HCT116 (cell line): ENCODE data around the gene CHRND. TPM values are rescaled to one million over a fixed set of nuclear protein-coding genes. Genes with fewer than 3 reads are reported as not detected.

Source experiments
- ATAC-seq: fragments of 200-7000 bp; cut with Tn5 transposase; 2 replicates; pipeline ENCODE4 v1.9.1; 2020; ENCODE audit warnings: mild to moderate bottlenecking, moderate library complexity
- BruUV-seq: library from RNA; stranded (reverse); fragments of 400-500 nt; replicated peaks from 2 replicates; lab custom pipeline; 2021; lab: Mats Ljungman, UMichigan
- CTCF ChIA-PET: fragments of 300-600 bp; sonication (Branson Sonifier 250); formaldehyde crosslinking; loops from one replicate; lab custom pipeline; 2021; ENCODE audit warnings: antibody characterized with exemption; lab: Charles Lee
- POLR2A ChIA-PET: fragments of 300-600, 350-600 bp; sonication (Branson Sonifier 250); formaldehyde crosslinking; loops from one replicate; lab custom pipeline; 2021; ENCODE audit warnings: antibody characterized with exemption; lab: Charles Lee
- RAD21 ChIA-PET, 2 experiments: fragments of 300-600 bp; sonication (Branson Sonifier 250); formaldehyde crosslinking; loops; one replicate each; lab custom pipeline; 2023; ENCODE audit warnings: low total read pairs in 2 of 2; ENCODE audit not compliant: uncharacterized antibody in 2 of 2, unreplicated experiment in 2 of 2, low non-redundant PET in 1 of 2; lab: Charles Lee
- DNase-seq: peaks from one replicate; pipeline ENCODE4 v3.0.0-alpha.2; 2010; ENCODE audit warnings: low read depth, low spot score
- H2AFZ ChIP-seq: fragments of 200-600 bp; shearing (Covaris generic), sonication (generic); 2 replicates; pipeline ENCODE4 v1.6.1; 2017; ENCODE audit warnings: low read depth, mixed run types, mixed read lengths, antibody characterized with exemption, low read length; ENCODE audit not compliant: poor library complexity, severe bottlenecking
- H3K27ac ChIP-seq: 2 replicates; pipeline ENCODE4 v1.5.1; 2012; ENCODE audit warnings: low read depth, low read length
- H3K27me3 ChIP-seq: fragments of 200-600 bp; sonication (generic); 2 replicates; pipeline ENCODE4 v1.6.1; 2016; ENCODE audit warnings: mixed run types, low read length, mixed read lengths; ENCODE audit not compliant: insufficient read depth
- H3K36me3 ChIP-seq, 2 experiments: fragments of 200-500 bp in 1 of 2; fragments of 200-600 bp in 1 of 2; sonication (Bioruptor generic) in 1 of 2; sonication (generic) in 1 of 2; 2 replicates each; pipeline versions ENCODE4 v1.5.1 to v1.6.1; 2014 to 2016; ENCODE audit warnings: low read length in 2 of 2, inconsistent platforms in 1 of 2, mixed read lengths in 1 of 2, mixed run types in 1 of 2; ENCODE audit not compliant: insufficient read depth in 2 of 2, control insufficient read depth in 1 of 2
- H3K4me1 ChIP-seq, 2 experiments: fragments of 200-600 bp in 1 of 2; sonication (generic) in 1 of 2; 2 replicates each; pipeline versions ENCODE4 v1.5.1 to v1.6.1; 2012 to 2017; ENCODE audit warnings: low read length in 2 of 2, inconsistent platforms in 1 of 2, mild to moderate bottlenecking in 1 of 2, mixed read lengths in 1 of 2, mixed run types in 1 of 2, moderate library complexity in 1 of 2; ENCODE audit not compliant: insufficient read depth in 2 of 2, control insufficient read depth in 1 of 2
- H3K4me2 ChIP-seq: fragments of 200-600 bp; sonication (generic); 2 replicates; pipeline ENCODE4 v1.6.1; 2017; ENCODE audit warnings: mixed run types, low read length, mixed read lengths
- H3K4me3 ChIP-seq, 2 experiments: fragments of 200-600 bp in 1 of 2; sonication (generic) in 1 of 2; replicated peaks in 1 of 2; 2 replicates each; pipeline ENCODE4 v1.5.1; 2011 to 2016; ENCODE audit warnings: low read length in 2 of 2, control low read depth in 1 of 2, low read depth in 1 of 2, mild to moderate bottlenecking in 1 of 2, mixed read lengths in 1 of 2, mixed run types in 1 of 2
- H3K79me2 ChIP-seq: fragments of 200-600 bp; sonication (generic); 2 replicates; pipeline ENCODE4 v1.6.1; 2017; ENCODE audit warnings: mild to moderate bottlenecking, mixed run types, low read length, moderate library complexity, mixed read lengths; ENCODE audit not compliant: insufficient read depth
- H3K9ac ChIP-seq: fragments of 200-600 bp; sonication (generic); 2 replicates; pipeline ENCODE4 v1.6.1; 2016; ENCODE audit warnings: low read length, mixed read lengths
- H3K9me2 ChIP-seq: fragments of 200-600 bp; sonication (generic), shearing (Covaris generic); 2 replicates; pipeline ENCODE4 v1.6.1; 2017; ENCODE audit warnings: mixed run types, mild to moderate bottlenecking, moderate library complexity; ENCODE audit not compliant: insufficient read depth
- H3K9me3 ChIP-seq, 2 experiments: fragments of 200-500 bp in 1 of 2; fragments of 200-600 bp in 1 of 2; sonication (Bioruptor generic) in 1 of 2; sonication (generic) in 1 of 2; 2 replicates each; pipeline ENCODE4 v1.6.1; 2014 to 2017; ENCODE audit warnings: low read length in 2 of 2, mixed read lengths in 2 of 2, inconsistent platforms in 1 of 2, low read depth in 1 of 2, mild to moderate bottlenecking in 1 of 2, mixed run types in 1 of 2, moderate library complexity in 1 of 2; ENCODE audit not compliant: control insufficient read depth in 1 of 2, insufficient read depth in 1 of 2
- H4K20me1 ChIP-seq: fragments of 200-600 bp; sonication (generic), shearing (Covaris generic); 2 replicates; pipeline ENCODE4 v1.6.1; 2017; ENCODE audit warnings: mixed run types, mild to moderate bottlenecking, moderate library complexity; ENCODE audit not compliant: insufficient read depth
- ATF3 ChIP-seq: IDR thresholded peaks from 2 replicates; pipeline ENCODE4 v1.6.1; 2012
- CBX3 ChIP-seq: IDR thresholded peaks from 2 replicates; pipeline ENCODE4 v1.6.1; 2012; ENCODE audit warnings: low read depth
- CEBPB ChIP-seq: IDR thresholded peaks from 2 replicates; pipeline ENCODE4 v1.6.1; 2012; ENCODE audit warnings: low read depth
- CTCF ChIP-seq, 3 experiments: fragments of 200-600 bp in 1 of 3; sonication (generic) in 1 of 3; IDR thresholded peaks in 2 of 3; conservative IDR thresholded peaks in 1 of 3; 2 replicates each; pipeline ENCODE4 v1.5.1; 2012 to 2017; ENCODE audit warnings: low read depth in 2 of 3, low read length in 2 of 3, antibody characterized with exemption in 1 of 3, borderline replicate concordance in 1 of 3, control low read depth in 1 of 3, mild to moderate bottlenecking in 1 of 3, mixed read lengths in 1 of 3, mixed run types in 1 of 3, moderate library complexity in 1 of 3; ENCODE audit not compliant: insufficient read depth in 1 of 3
- EGR1 ChIP-seq: IDR thresholded peaks from 2 replicates; pipeline ENCODE4 v1.6.1; 2012; ENCODE audit warnings: low read depth
- ELF1 ChIP-seq: IDR thresholded peaks from 2 replicates; pipeline ENCODE4 v1.6.1; 2012; ENCODE audit warnings: low read depth, borderline replicate concordance
- EZH2phosphoT487 ChIP-seq: fragments of 200-600 bp; IDR thresholded peaks from 2 replicates; pipeline ENCODE4 v1.6.1; 2018; ENCODE audit warnings: antibody characterized with exemption, borderline replicate concordance
- JUND ChIP-seq: IDR thresholded peaks from 2 replicates; pipeline ENCODE4 v1.6.1; 2012
- MAX ChIP-seq: IDR thresholded peaks from 2 replicates; pipeline ENCODE4 v1.6.1; 2012
- POLR2A ChIP-seq: IDR thresholded peaks from 2 replicates; pipeline ENCODE4 v1.7.0; 2011; ENCODE audit warnings: borderline replicate concordance; ENCODE audit not compliant: insufficient read depth, insufficient read length; ENCODE audit errors: extremely low read depth
- SP1 ChIP-seq: IDR thresholded peaks from 2 replicates; pipeline ENCODE4 v1.6.1; 2012; ENCODE audit warnings: low read depth
- intact Hi-C: fragments of 100-400 bp; cut with micrococcal nuclease; formaldehyde crosslinking; loops from 2 replicates; pipeline ENCODE4 v1.10.0; 2022
- total RNA-seq: library from RNA; stranded (reverse); gene quantifications from one replicate; pipeline ENCODE4 v1.2.1, GENCODE V29; 2021; ENCODE audit not compliant: unreplicated experiment

Gene CHRND
- total RNA-seq, 1 experiment from 2014 or later, result not detected

GRCh38 chr2:232535761-232536530, 10.0 kb downstream of the CHRND start:
- BruUV-seq, result no TSS peak
- Histone ChIP-seq H3K27me3 (no peaks in the 10 kb centered on the region), H3K9me3 (peaks cover 0 to 8% of the 10 kb centered on the region in 2 experiments; a peak in 3 of 4 replicates), H3K4me3 (no peak overlapping the region), H3K9ac (no peak overlapping the region), H4K20me1 (no peaks in the 10 kb centered on the region), H3K4me1 (0 out of 4 replicates have a peak, but pooled peaks cover 0 to 3% of the 10 kb centered on the region in 2 experiments), H3K9me2 (no peaks in the 10 kb centered on the region), H3K27ac (no peak overlapping the region), H3K79me2 (no peaks in the 10 kb centered on the region), H2AFZ (no peak overlapping the region), H3K36me3 (no peaks in the 10 kb centered on the region), H3K4me2 (no peak overlapping the region)
- ChIA-PET CTCF (no interaction called here), RAD21 (no interaction called here), POLR2A (no interaction called here)
- TF ChIP-seq JUND (no peak), CBX3 (no peak), POLR2A (no peak), EGR1 (no peak), SP1 (no peak), CTCF (IDR thresholded peaks at IDR 0.05 in 2 of 3, conservative IDR thresholded peaks at IDR 0.05 in 1 of 3; ENCODE audit: borderline replicate concordance in 1 of 3, insufficient read depth in 1 of 3, low read depth in 2 of 3, low read length in 2 of 3) (no peak), MAX (no peak), CEBPB (no peak), ATF3 (no peak), EZH2phosphoT487 (no peak), ELF1 (no peak)
- no peak for DNase-seq
- ATAC-seq, result no peak
- intact Hi-C loops, result no loop called here
